Right atrium auricular region (tissue), 2 donors: ENCODE results near the gene TNFSF10. TPM values are rescaled to one million over a fixed set of nuclear protein-coding genes. Genes with fewer than 3 reads are reported as not detected.

Source experiments
- DNase-seq: peaks from one replicate; pipeline ENCODE4 v3.0.0-alpha.2; 2019; ENCODE audit warnings: low spot score
- H3K27ac ChIP-seq, 2 donors: fragments of 200-600 bp; sonication (generic); 1 replicate in 1 of 2; 2 replicates in 1 of 2; pipeline ENCODE4 v1.5.1; 2016 to 2019
- H3K27me3 ChIP-seq, 2 donors: fragments of 200-600 bp; sonication (generic); one replicate each; pipeline versions ENCODE4 v1.5.1 to v1.6.0; 2017 to 2019
- H3K36me3 ChIP-seq: fragments of 200-600 bp; sonication (generic); one replicate; pipeline ENCODE4 v1.5.1; 2016
- H3K4me1 ChIP-seq, 2 donors: fragments of 200-600 bp; sonication (generic); one replicate each; pipeline versions ENCODE4 v1.5.1 to v1.6.0; 2017 to 2019
- H3K4me3 ChIP-seq, 2 donors: fragments of 200-600 bp; sonication (generic); 1 replicate in 1 of 2; 2 replicates in 1 of 2; pipeline ENCODE4 v1.5.1; 2017 to 2019; ENCODE audit warnings: mild to moderate bottlenecking in 1 of 2, moderate library complexity in 1 of 2
- H3K9me3 ChIP-seq, 2 donors: fragments of 200-600 bp; sonication (generic); one replicate each; pipeline ENCODE4 v1.5.1; 2019
- CTCF ChIP-seq, 2 donors: fragments of 200-600 bp; sonication (generic); IDR thresholded peaks; one replicate each; pipeline ENCODE4 v1.5.1; 2019; ENCODE audit warnings: antibody characterized with exemption in 2 of 2
- total RNA-seq, 2 donors: library from RNA; depleted of rRNA; stranded (reverse); fragments of >200 nt; gene quantifications; one replicate each; pipeline ENCODE4 v1.1.0, GENCODE V29; 2016

The TNFSF10 gene
- total RNA-seq, 2 donors from 2014 or later: 12.6 to 15.6 TPM

- TF ChIP-seq CTCF (IDR thresholded peaks at IDR 0.05): no peak
- no peaks in the 10 kb centered on the region for H3K9me3 ChIP-seq
- no peak overlapping the region for H3K4me3 ChIP-seq
- H3K27me3 ChIP-seq: no peaks in the 10 kb centered on the region
- no peaks in the 10 kb centered on the region for H3K4me1 ChIP-seq
- no peaks in the 10 kb centered on the region for H3K36me3 ChIP-seq
- DNase-seq: no peak
- H3K27ac ChIP-seq: no peak overlapping the region
Measured at GRCh38 chr3:172478116-172478515, 45.1 kb downstream of the TNFSF10 start.

- DNase-seq: no peak
- Histone ChIP-seq H3K36me3 (no peaks in the 10 kb centered on the region), H3K4me1 (no peaks in the 10 kb centered on the region), H3K4me3 (peak overlapping the region; percentile 32 to 46), H3K9me3 (no peaks in the 10 kb centered on the region), H3K27ac (no peak overlapping the region), H3K27me3 (no peaks in the 10 kb centered on the region)
- no peak for TF ChIP-seq CTCF (IDR thresholded peaks at IDR 0.05)
Measured at GRCh38 chr3:172476347-172476746, 46.9 kb downstream of the TNFSF10 start.

GRCh38 chr3:172475703-172476102 lies 47.5 kb downstream of the TNFSF10 start:
- no peak for TF ChIP-seq CTCF (IDR thresholded peaks at IDR 0.05)
- no peak for DNase-seq
- H3K36me3 ChIP-seq: no peaks in the 10 kb centered on the region

GRCh38 chr3:172471903-172472302 lies 51.3 kb downstream of the TNFSF10 start:
- Histone ChIP-seq H3K4me3 (no peak overlapping the region), H3K9me3 (no peaks in the 10 kb centered on the region), H3K27me3 (no peaks in the 10 kb centered on the region), H3K36me3 (no peaks in the 10 kb centered on the region), H3K4me1 (no peaks in the 10 kb centered on the region), H3K27ac (no peak overlapping the region)
- DNase-seq: no peak
- no peak for TF ChIP-seq CTCF (IDR thresholded peaks at IDR 0.05)

More at GRCh38 chr3:172475703-172476102, 47.5 kb downstream of the TNFSF10 start:
- H3K9me3 ChIP-seq: no peaks in the 10 kb centered on the region
- no peaks in the 10 kb centered on the region for H3K4me1 ChIP-seq
- no peak overlapping the region for H3K4me3 ChIP-seq
- no peak overlapping the region for H3K27ac ChIP-seq
- no peaks in the 10 kb centered on the region for H3K27me3 ChIP-seq

GRCh38 chr3:172470588-172470987 lies 52.6 kb downstream of the TNFSF10 start:
- no peak overlapping the region for H3K27ac ChIP-seq
- H3K9me3 ChIP-seq: no peaks in the 10 kb centered on the region
- H3K27me3 ChIP-seq: no peaks in the 10 kb centered on the region
- DNase-seq: no peak
- H3K36me3 ChIP-seq: no peaks in the 10 kb centered on the region
- TF ChIP-seq CTCF (IDR thresholded peaks at IDR 0.05): no peak
- H3K4me3 ChIP-seq: no peak overlapping the region
- no peaks in the 10 kb centered on the region for H3K4me1 ChIP-seq

GRCh38 chr3:172467170-172467824 lies 55.9 kb downstream of the TNFSF10 start:
- no peak overlapping the region for H3K27ac ChIP-seq
- H3K9me3 ChIP-seq: no peaks in the 10 kb centered on the region
- no peaks in the 10 kb centered on the region for H3K4me1 ChIP-seq
- H3K36me3 ChIP-seq: no peaks in the 10 kb centered on the region
- H3K27me3 ChIP-seq: no peaks in the 10 kb centered on the region
- DNase-seq: no peak
- TF ChIP-seq CTCF (IDR thresholded peaks at IDR 0.05): no peak
- no peak overlapping the region for H3K4me3 ChIP-seq
